Ovary (tissue), 3 donors: ENCODE results near the gene KCNA4.

Experiments used
- CTCF ChIP-seq, 3 donors: fragments of 450-650 bp in 2 of 3; fragments of 200-600 bp in 1 of 3; IDR thresholded peaks; one replicate each; pipeline versions ENCODE4 v1.5.1 to v1.8.0; 2016 to 2022; ENCODE audit warnings: antibody characterized with exemption in 3 of 3, mild to moderate bottlenecking in 1 of 3
- EP300 ChIP-seq: sonication (generic); formaldehyde crosslinking; IDR thresholded peaks from one replicate; pipeline ENCODE4 v1.6.1; 2017; ENCODE audit warnings: antibody characterized with exemption
- POLR2A ChIP-seq: fragments of 450-650 bp; IDR thresholded peaks from one replicate; pipeline ENCODE4 v1.6.1; 2017; ENCODE audit warnings: antibody characterized with exemption, mild to moderate bottlenecking, moderate library complexity
- donor health status: DM: no; HTN: no; CAD: no.

GRCh38 chr11:30041171-30041570 is 24.3 kb upstream of the KCNA4 start:
- no peak for TF ChIP-seq CTCF (IDR thresholded peaks at IDR 0.05)
- no peak for TF ChIP-seq EP300
- no peak for TF ChIP-seq POLR2A
